DND-41 (cell line): ENCODE results near the gene CLSTN2.

ENCODE experiments used
- ATAC-seq: fragments of 200-7000 bp; cut with Tn5 transposase; 3 replicates; pipeline ENCODE4 v1.9.1; 2021; ENCODE audit warnings: low read depth; ENCODE audit not compliant: insufficient read depth
- DNase-seq: peaks from one replicate; pipeline ENCODE4 v3.0.0-alpha.2; 2020
- H2AFZ ChIP-seq: 2 replicates; pipeline ENCODE4 v1.6.0; 2012; ENCODE audit warnings: low read depth, low read length
- H3K27ac ChIP-seq: 2 replicates; pipeline ENCODE4 v1.5.1; 2012; ENCODE audit warnings: low read length, inconsistent platforms
- H3K27me3 ChIP-seq: fragments of 200-600 bp; sonication (generic); 2 replicates; pipeline ENCODE4 v1.6.0; 2012; ENCODE audit warnings: low read length, mild to moderate bottlenecking, inconsistent platforms; ENCODE audit not compliant: insufficient read depth, poor library complexity
- H3K36me3 ChIP-seq: 2 replicates; pipeline ENCODE4 v1.5.1; 2012; ENCODE audit warnings: low read length, inconsistent platforms; ENCODE audit not compliant: insufficient read depth
- H3K4me1 ChIP-seq: 2 replicates; pipeline ENCODE4 v1.5.1; 2012; ENCODE audit warnings: mild to moderate bottlenecking, low read length; ENCODE audit not compliant: insufficient read depth
- H3K4me2 ChIP-seq: 2 replicates; pipeline ENCODE4 v1.6.0; 2012; ENCODE audit warnings: mild to moderate bottlenecking, moderate library complexity, low read length, inconsistent platforms; ENCODE audit not compliant: insufficient read depth
- H3K4me3 ChIP-seq, 2 experiments: fragments of 200-600 bp in 1 of 2; shearing (Covaris generic) in 1 of 2; 2 replicates each; pipeline ENCODE4 v1.5.1; 2012 to 2016; ENCODE audit warnings: inconsistent platforms in 2 of 2, low read length in 2 of 2, mild to moderate bottlenecking in 2 of 2, low read depth in 1 of 2, moderate library complexity in 1 of 2
- H3K79me2 ChIP-seq: 2 replicates; pipeline ENCODE4 v1.6.0; 2012; ENCODE audit warnings: low read length, inconsistent platforms; ENCODE audit not compliant: insufficient read depth
- H3K9ac ChIP-seq: 2 replicates; pipeline ENCODE4 v1.6.0; 2012; ENCODE audit warnings: low read depth, mild to moderate bottlenecking, inconsistent platforms, low read length, moderate library complexity
- H3K9me3 ChIP-seq: 2 replicates; pipeline ENCODE4 v1.5.1; 2012; ENCODE audit warnings: low read length, moderate library complexity, mild to moderate bottlenecking, inconsistent platforms; ENCODE audit not compliant: insufficient read depth, severe bottlenecking
- H4K20me1 ChIP-seq: 2 replicates; pipeline ENCODE4 v1.6.0; 2012; ENCODE audit warnings: low read length; ENCODE audit not compliant: insufficient read depth
- CTCF ChIP-seq: IDR thresholded peaks from 2 replicates; pipeline ENCODE4 v1.5.1; 2012; ENCODE audit warnings: borderline replicate concordance, low read length, moderate library complexity, mild to moderate bottlenecking; ENCODE audit not compliant: poor library complexity, severe bottlenecking; ENCODE audit errors: extremely low read depth
- EZH2 ChIP-seq: IDR thresholded peaks from 3 replicates; pipeline ENCODE4 v1.6.1; 2012; ENCODE audit warnings: borderline replicate concordance, low read depth, mild to moderate bottlenecking, moderate library complexity, low read length, inconsistent platforms; ENCODE audit not compliant: severe bottlenecking

Gene CLSTN2

GRCh38 chr3:140093742-140094141 is 158.8 kb downstream of the CLSTN2 start:
- Histone ChIP-seq H3K4me2 (no peak overlapping the region), H4K20me1 (no peaks in the 10 kb centered on the region), H3K27me3 (peaks cover 9% of the 10 kb centered on the region), H3K9ac (no peak overlapping the region), H3K4me3 (no peak overlapping the region), H2AFZ (no peak overlapping the region), H3K79me2 (no peaks in the 10 kb centered on the region), H3K4me1 (no peaks in the 10 kb centered on the region), H3K27ac (no peak overlapping the region), H3K9me3 (no peaks in the 10 kb centered on the region), H3K36me3 (no peaks in the 10 kb centered on the region)
- no peak for TF ChIP-seq EZH2
- TF ChIP-seq CTCF: no peak
- ATAC-seq (no peak), DNase-seq (no peak)

- DNase-seq: no peak
- ATAC-seq: no peak
Measured at GRCh38 chr3:140094487-140094886, 159.5 kb downstream of the CLSTN2 start.

GRCh38 chr3:140096037-140096436 is 161.1 kb downstream of the CLSTN2 start:
- H3K4me3 ChIP-seq: no peak overlapping the region
- H3K36me3 ChIP-seq: no peaks in the 10 kb centered on the region
- TF ChIP-seq EZH2: no peak
- TF ChIP-seq CTCF: no peak
- no peak overlapping the region for H3K27ac ChIP-seq
- H4K20me1 ChIP-seq: no peaks in the 10 kb centered on the region
- ATAC-seq (no peak), DNase-seq (no peak)
- H3K9me3 ChIP-seq: no peaks in the 10 kb centered on the region
- H2AFZ ChIP-seq: no peak overlapping the region
- H3K9ac ChIP-seq: no peak overlapping the region
- no peaks in the 10 kb centered on the region for H3K79me2 ChIP-seq
- no peak overlapping the region for H3K4me2 ChIP-seq
- H3K4me1 ChIP-seq: no peaks in the 10 kb centered on the region
- peaks cover 11% of the 10 kb centered on the region for H3K27me3 ChIP-seq

More at GRCh38 chr3:140094487-140094886, 159.5 kb downstream of the CLSTN2 start:
- Histone ChIP-seq H4K20me1 (no peaks in the 10 kb centered on the region), H3K79me2 (no peaks in the 10 kb centered on the region), H3K27ac (no peak overlapping the region), H3K9ac (no peak overlapping the region), H2AFZ (no peak overlapping the region), H3K27me3 (peaks cover 11% of the 10 kb centered on the region), H3K36me3 (no peaks in the 10 kb centered on the region), H3K4me1 (no peaks in the 10 kb centered on the region), H3K9me3 (no peaks in the 10 kb centered on the region), H3K4me2 (no peak overlapping the region), H3K4me3 (no peak overlapping the region)
- TF ChIP-seq CTCF: no peak
- TF ChIP-seq EZH2: no peak

GRCh38 chr3:140097874-140098635 is 163.1 kb downstream of the CLSTN2 start:
- DNase-seq: no peak
- H3K9ac ChIP-seq: no peak overlapping the region
- H3K36me3 ChIP-seq: no peaks in the 10 kb centered on the region
- no peaks in the 10 kb centered on the region for H3K4me1 ChIP-seq
- no peaks in the 10 kb centered on the region for H4K20me1 ChIP-seq
- ATAC-seq: no peak
- no peak overlapping the region for H3K4me3 ChIP-seq
- no peaks in the 10 kb centered on the region for H3K79me2 ChIP-seq
- H3K9me3 ChIP-seq: no peaks in the 10 kb centered on the region
- TF ChIP-seq EZH2: no peak
- TF ChIP-seq CTCF: no peak
- H3K27ac ChIP-seq: no peak overlapping the region
- no peak overlapping the region for H2AFZ ChIP-seq
- H3K4me2 ChIP-seq: no peak overlapping the region
- H3K27me3 ChIP-seq: peaks cover 11% of the 10 kb centered on the region
